CD14-positive monocyte (primary cell): Measurements from ENCODE around the gene HCN2. TPM values are rescaled to one million over a fixed set of nuclear protein-coding genes. Genes with fewer than 3 reads are reported as not detected.

Source experiments
- DNase-seq, 3 donors: peaks; one replicate each; pipeline ENCODE4 v3.0.0-alpha.2; 2011 to 2022
- H2AFZ ChIP-seq: 2 replicates; pipeline ENCODE4 v1.6.0; 2012; ENCODE audit warnings: mild to moderate bottlenecking, low read depth, low read length, inconsistent platforms; ENCODE audit not compliant: insufficient read depth, poor library complexity, severe bottlenecking
- H3K27ac ChIP-seq, 2 donors: 1 replicate in 1 of 2; 2 replicates in 1 of 2; pipeline ENCODE4 v1.5.1; 2012 to 2013; ENCODE audit warnings: low read length in 2 of 2, control low read depth in 1 of 2, inconsistent platforms in 1 of 2, low read depth in 1 of 2, mild to moderate bottlenecking in 1 of 2
- H3K27me3 ChIP-seq, 2 donors: one replicate each; pipeline versions ENCODE4 v1.6.0 to v1.6.1; 2011 to 2013; ENCODE audit warnings: low read length in 2 of 2; ENCODE audit not compliant: control insufficient read depth in 2 of 2, insufficient read depth in 2 of 2
- H3K36me3 ChIP-seq, 2 donors: replicated peaks in 1 of 2; 1 replicate in 1 of 2; 2 replicates in 1 of 2; pipeline versions ENCODE4 v1.5.1 to v1.6.1; 2012 to 2013; ENCODE audit warnings: low read length in 2 of 2, control low read depth in 1 of 2, inconsistent platforms in 1 of 2, mild to moderate bottlenecking in 1 of 2; ENCODE audit not compliant: insufficient read depth in 2 of 2, control insufficient read depth in 1 of 2
- H3K4me1 ChIP-seq, 2 donors: 1 replicate in 1 of 2; 2 replicates in 1 of 2; pipeline versions ENCODE4 v1.5.1 to v1.6.1; 2012 to 2013; ENCODE audit warnings: low read length in 2 of 2, control low read depth in 1 of 2, inconsistent platforms in 1 of 2, mild to moderate bottlenecking in 1 of 2, moderate library complexity in 1 of 2; ENCODE audit not compliant: insufficient read depth in 2 of 2, control insufficient read depth in 1 of 2
- H3K4me2 ChIP-seq: replicated peaks from 2 replicates; pipeline ENCODE3; 2012; ENCODE audit warnings: low read length, moderate library complexity, mild to moderate bottlenecking; ENCODE audit not compliant: poor library complexity, severe bottlenecking; ENCODE audit errors: extremely low read depth
- H3K4me3 ChIP-seq, 3 experiments: fragments of 200-600 bp in 1 of 3; sonication (generic) in 1 of 3; replicated peaks in 1 of 3; 1 replicate in 2 of 3; 2 replicates in 1 of 3; pipeline ENCODE4 v1.5.1; 2011 to 2013; ENCODE audit warnings: low read length in 3 of 3, mild to moderate bottlenecking in 3 of 3, control low read depth in 2 of 3, low read depth in 2 of 3, inconsistent platforms in 1 of 3, moderate library complexity in 1 of 3
- H3K79me2 ChIP-seq: 2 replicates; pipeline ENCODE4 v1.6.0; 2012; ENCODE audit warnings: mild to moderate bottlenecking, control low read depth, inconsistent platforms, low read length, moderate library complexity; ENCODE audit not compliant: insufficient read depth
- H3K9ac ChIP-seq: 2 replicates; pipeline ENCODE4 v1.6.0; 2017; ENCODE audit warnings: low read length, mild to moderate bottlenecking; ENCODE audit not compliant: insufficient read depth, poor library complexity, severe bottlenecking
- H3K9me3 ChIP-seq, 2 donors: replicated peaks in 1 of 2; 1 replicate in 1 of 2; 2 replicates in 1 of 2; pipeline versions ENCODE4 v1.5.1 to v1.6.1; 2012 to 2013; ENCODE audit warnings: low read length in 2 of 2, control low read depth in 1 of 2; ENCODE audit not compliant: control insufficient read depth in 1 of 2, insufficient read depth in 1 of 2
- H4K20me1 ChIP-seq: 2 replicates; pipeline ENCODE4 v1.6.0; 2012; ENCODE audit warnings: mild to moderate bottlenecking, low read length, control low read depth, moderate library complexity; ENCODE audit not compliant: insufficient read depth
- H3K27ac Mint-ChIP-seq, 7 donors: one replicate each; pipeline ENCODE4 v1.8.0; 2020; ENCODE audit warnings: mild to moderate bottlenecking in 7 of 7, mixed read lengths in 7 of 7, moderate library complexity in 6 of 7, inconsistent platforms in 2 of 7
- H3K27me3 Mint-ChIP-seq, 3 donors: one replicate each; pipeline ENCODE4 v1.8.0; 2021 to 2022; ENCODE audit warnings: low read depth in 3 of 3, mild to moderate bottlenecking in 3 of 3, mixed read lengths in 3 of 3, moderate library complexity in 3 of 3, inconsistent platforms in 1 of 3
- H3K36me3 Mint-ChIP-seq, 2 donors: one replicate each; pipeline ENCODE4 v1.8.0; 2020; ENCODE audit warnings: mixed read lengths in 2 of 2, inconsistent platforms in 1 of 2, mild to moderate bottlenecking in 1 of 2
- H3K4me1 Mint-ChIP-seq: one replicate; pipeline ENCODE4 v1.8.0; 2020; ENCODE audit warnings: mild to moderate bottlenecking, mixed read lengths
- H3K4me3 Mint-ChIP-seq, 2 donors: one replicate each; pipeline ENCODE4 v1.8.0; 2020; ENCODE audit warnings: mild to moderate bottlenecking in 2 of 2, mixed read lengths in 2 of 2, moderate library complexity in 1 of 2
- H3K9me3 Mint-ChIP-seq, 7 donors: one replicate each; pipeline ENCODE4 v1.8.0; 2020 to 2022; ENCODE audit warnings: mixed read lengths in 7 of 7, mild to moderate bottlenecking in 6 of 7, moderate library complexity in 6 of 7, inconsistent platforms in 2 of 7
- CTCF ChIP-seq: fragments of 200-600 bp; IDR thresholded peaks from one replicate; pipeline ENCODE4 v1.8.0; 2022; ENCODE audit warnings: antibody characterized with exemption, mild to moderate bottlenecking
- WGBS: methylation state at CpG from one replicate; pipeline ENCODE4 v1.1.5; 2013; ENCODE audit warnings: missing lambda C conversion rate; ENCODE audit not compliant: insufficient coverage; 5-methylcytosine and 5-hydroxymethylcytosine counted together
- intact Hi-C, 2 donors: fragments of 100-400 bp; cut with micrococcal nuclease; formaldehyde crosslinking; loops; one replicate each; pipeline versions ENCODE4 v1.15.0 to v1.15.1; 2023
- polyA plus RNA-seq, 3 donors: library from polyadenylated mRNA; depleted of rRNA in 1 of 3; unstranded in 2 of 3; stranded (reverse) in 1 of 3; fragments of 300-500 nt in 2 of 3; fragments of >200 nt in 1 of 3; fragmentation: Illumina TruSeq in 2 of 3; gene quantifications; 1 replicate in 2 of 3; 2 replicates in 1 of 3; pipeline ENCODE4 v1.2.3, GENCODE V29; 2012 to 2021

Gene HCN2
- polyA plus RNA-seq, 3 donors, result 0.21 TPM; not detected in 2

GRCh38 chr19:651114-651818 is 61.6 kb downstream of the HCN2 start:
- Histone ChIP-seq H3K36me3 (peaks cover 76 to 93% of the 10 kb centered on the region in 2 donors), H3K4me2 (no peak overlapping the region), H3K27ac (no peak overlapping the region), H3K27me3 (no peaks in the 10 kb centered on the region), H2AFZ (no peak overlapping the region), H3K9me3 (no peaks in the 10 kb centered on the region), H3K79me2 (peaks cover 56% of the 10 kb centered on the region), H3K4me3 (no peak overlapping the region), H3K4me1 (no peaks in the 10 kb centered on the region), H4K20me1 (peaks cover 97% of the 10 kb centered on the region), H3K9ac (no peak overlapping the region)
- Mint-ChIP-seq H3K27me3 (no peaks in the 10 kb centered on the region), H3K9me3 (no peaks in the 10 kb centered on the region), H3K27ac (no peak overlapping the region), H3K4me3 (no peak overlapping the region), H3K4me1 (peaks cover 5% of the 10 kb centered on the region), H3K36me3 (peaks cover 32 to 83% of the 10 kb centered on the region in 2 donors)
- 98% methylated on average over 43 of the region's 58 CpGs for WGBS
- TF ChIP-seq CTCF, result no peak
- intact Hi-C loops, result no loop called here
- DNase-seq, result no peak

- Mint-ChIP-seq H3K27ac (no peak overlapping the region), H3K27me3 (no peaks in the 10 kb centered on the region), H3K36me3 (peaks cover 30 to 77% of the 10 kb centered on the region in 2 donors), H3K4me1 (peaks cover 6% of the 10 kb centered on the region), H3K4me3 (no peak overlapping the region), H3K9me3 (no peaks in the 10 kb centered on the region)
- Histone ChIP-seq H3K4me1 (no peaks in the 10 kb centered on the region), H3K4me2 (no peak overlapping the region), H3K9me3 (no peaks in the 10 kb centered on the region), H3K79me2 (peaks cover 63% of the 10 kb centered on the region), H3K27me3 (no peaks in the 10 kb centered on the region), H3K36me3 (peaks cover 74 to 86% of the 10 kb centered on the region in 2 donors), H4K20me1 (peaks cover 98% of the 10 kb centered on the region), H2AFZ (no peak overlapping the region), H3K27ac (no peak overlapping the region), H3K9ac (no peak overlapping the region), H3K4me3 (no peak overlapping the region)
- 90% methylated on average over 20 of the region's 24 CpGs for WGBS
- TF ChIP-seq CTCF, result no peak
- intact Hi-C loops, result no loop called here
- DNase-seq, result no peak
Measured at GRCh38 chr19:651991-652390, 62.3 kb downstream of the HCN2 start.
